ENCODE data around the gene FER.

DNA sequence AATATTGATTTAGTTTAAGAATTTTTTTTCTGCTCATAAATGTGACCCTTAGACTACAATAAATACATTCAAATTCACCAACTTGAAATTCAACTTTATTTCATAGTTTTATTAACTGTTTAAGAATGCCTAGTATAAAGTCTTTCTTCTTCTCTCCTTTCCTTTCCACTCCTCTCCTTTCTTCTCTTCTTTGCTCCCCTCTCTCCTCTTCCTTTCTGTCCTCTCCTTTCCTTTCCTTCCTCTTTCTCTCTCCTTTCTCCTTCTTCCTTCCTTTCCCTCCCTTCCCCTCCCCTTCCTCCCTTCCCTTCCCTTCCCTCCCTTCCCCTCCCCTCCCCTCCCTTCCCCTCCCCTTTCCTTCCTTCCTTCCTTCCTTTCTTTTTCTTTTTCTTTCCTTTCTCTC lies 150.6 kb downstream of the FER start:
- TF ChIP-seq, protein P1, sequence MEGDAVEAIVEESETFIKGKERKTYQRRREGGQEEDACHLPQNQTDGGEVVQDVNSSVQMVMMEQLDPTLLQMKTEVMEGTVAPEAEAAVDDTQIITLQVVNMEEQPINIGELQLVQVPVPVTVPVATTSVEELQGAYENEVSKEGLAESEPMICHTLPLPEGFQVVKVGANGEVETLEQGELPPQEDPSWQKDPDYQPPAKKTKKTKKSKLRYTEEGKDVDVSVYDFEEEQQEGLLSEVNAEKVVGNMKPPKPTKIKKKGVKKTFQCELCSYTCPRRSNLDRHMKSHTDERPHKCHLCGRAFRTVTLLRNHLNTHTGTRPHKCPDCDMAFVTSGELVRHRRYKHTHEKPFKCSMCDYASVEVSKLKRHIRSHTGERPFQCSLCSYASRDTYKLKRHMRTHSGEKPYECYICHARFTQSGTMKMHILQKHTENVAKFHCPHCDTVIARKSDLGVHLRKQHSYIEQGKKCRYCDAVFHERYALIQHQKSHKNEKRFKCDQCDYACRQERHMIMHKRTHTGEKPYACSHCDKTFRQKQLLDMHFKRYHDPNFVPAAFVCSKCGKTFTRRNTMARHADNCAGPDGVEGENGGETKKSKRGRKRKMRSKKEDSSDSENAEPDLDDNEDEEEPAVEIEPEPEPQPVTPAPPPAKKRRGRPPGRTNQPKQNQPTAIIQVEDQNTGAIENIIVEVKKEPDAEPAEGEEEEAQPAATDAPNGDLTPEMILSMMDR (tag by site-specific recombination; IDR thresholded peaks at IDR 0.05), result no peak
- TF ChIP-seq ZNF621 (tag by site-specific recombination; IDR thresholded peaks at IDR 0.05), result no peak
